Activated T-helper 17 cell treated with anti-CD3 and anti-CD28 coated beads, Interleukin-2, amount 50 U/mL, for 72 hours (primary cell): ENCODE data around the gene GRK4. TPM values are rescaled to one million over a fixed set of nuclear protein-coding genes. Genes with fewer than 3 reads are reported as not detected.
"Not testable (repeated sequence)": the region's sequence is repeated elsewhere in the genome, so short reads cannot be mapped to it uniquely, and the experiment has no call there.

Source experiments
- ATAC-seq: fragments of 150-1000 bp; cut with Tn5 transposase; replicated peaks from 2 replicates; pipeline ENCODE4 v1.10.0; 2021; ENCODE audit warnings: mild to moderate bottlenecking, moderate library complexity
- H3K27ac Mint-ChIP-seq: one replicate; pipeline ENCODE4 v1.8.0; 2022; ENCODE audit warnings: mixed read lengths
- H3K27me3 Mint-ChIP-seq: one replicate; pipeline ENCODE4 v1.8.0; 2022; ENCODE audit warnings: mixed read lengths
- H3K36me3 Mint-ChIP-seq: one replicate; pipeline ENCODE4 v1.8.0; 2022; ENCODE audit warnings: low read depth, mild to moderate bottlenecking, mixed read lengths
- H3K4me1 Mint-ChIP-seq: one replicate; pipeline ENCODE4 v1.8.0; 2022; ENCODE audit warnings: mixed read lengths
- H3K4me3 Mint-ChIP-seq: one replicate; pipeline ENCODE4 v1.8.0; 2022; ENCODE audit warnings: mild to moderate bottlenecking, mixed read lengths
- H3K9me3 Mint-ChIP-seq: one replicate; pipeline ENCODE4 v1.8.0; 2022; ENCODE audit warnings: mixed read lengths
- total RNA-seq, 2 donors: library from RNA; stranded (reverse); gene quantifications; one replicate each; pipeline ENCODE4 v1.2.3, GENCODE V29; 2022

The GRK4 gene
- total RNA-seq, 2 donors from 2014 or later = 3.2 to 5.7 TPM

DNA sequence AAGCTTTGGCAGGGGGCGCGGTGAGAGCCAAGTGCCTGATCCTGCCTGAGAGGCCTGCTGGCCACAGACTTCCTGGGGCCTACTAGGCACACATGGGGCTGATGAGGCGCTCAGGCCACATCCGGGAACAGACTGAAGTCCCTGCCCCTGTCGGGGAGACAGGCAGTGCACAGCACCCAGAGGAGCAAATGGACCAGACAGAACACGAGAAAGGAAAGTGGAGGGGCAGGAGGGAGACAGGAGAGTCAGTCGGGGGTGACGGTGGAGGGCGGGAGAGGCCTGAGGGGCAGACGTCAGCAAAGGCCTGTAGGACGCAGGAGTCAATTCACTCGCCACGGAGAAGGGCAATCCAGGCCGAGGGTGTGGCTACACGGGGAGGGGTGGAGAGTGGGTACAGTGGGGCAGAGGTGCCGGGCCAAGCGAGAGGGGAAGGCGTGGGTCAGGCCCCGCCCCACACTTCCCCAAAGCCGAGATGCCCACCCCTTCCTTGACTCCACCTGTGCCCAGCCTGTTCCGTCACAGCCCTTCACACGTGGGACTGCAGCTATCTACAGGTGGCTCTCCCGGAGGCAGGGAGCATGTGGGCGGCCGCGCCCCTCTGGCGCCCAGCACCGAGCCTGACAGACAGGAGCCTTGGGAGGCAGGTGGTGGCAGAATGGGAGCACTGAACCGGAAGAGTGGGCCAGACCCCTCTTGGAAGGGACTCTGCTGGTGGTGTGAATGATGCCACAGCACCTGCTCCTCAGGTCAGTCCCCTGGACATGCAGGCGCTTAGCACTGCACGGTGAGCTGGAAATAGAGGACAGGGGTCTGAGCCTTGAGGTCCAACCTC, 20.6 kb upstream of the GRK4 start:
- Mint-ChIP-seq H3K4me1 (peaks cover 12% of the 10 kb centered on the region), H3K36me3 (peaks cover 100% of the 10 kb centered on the region), H3K9me3 (no peaks in the 10 kb centered on the region), H3K27ac (peak overlapping the region; percentile 84), H3K4me3 (peak overlapping the region; percentile 66), H3K27me3 (no peaks in the 10 kb centered on the region)
- ATAC-seq = peak; percentile 54

DNA sequence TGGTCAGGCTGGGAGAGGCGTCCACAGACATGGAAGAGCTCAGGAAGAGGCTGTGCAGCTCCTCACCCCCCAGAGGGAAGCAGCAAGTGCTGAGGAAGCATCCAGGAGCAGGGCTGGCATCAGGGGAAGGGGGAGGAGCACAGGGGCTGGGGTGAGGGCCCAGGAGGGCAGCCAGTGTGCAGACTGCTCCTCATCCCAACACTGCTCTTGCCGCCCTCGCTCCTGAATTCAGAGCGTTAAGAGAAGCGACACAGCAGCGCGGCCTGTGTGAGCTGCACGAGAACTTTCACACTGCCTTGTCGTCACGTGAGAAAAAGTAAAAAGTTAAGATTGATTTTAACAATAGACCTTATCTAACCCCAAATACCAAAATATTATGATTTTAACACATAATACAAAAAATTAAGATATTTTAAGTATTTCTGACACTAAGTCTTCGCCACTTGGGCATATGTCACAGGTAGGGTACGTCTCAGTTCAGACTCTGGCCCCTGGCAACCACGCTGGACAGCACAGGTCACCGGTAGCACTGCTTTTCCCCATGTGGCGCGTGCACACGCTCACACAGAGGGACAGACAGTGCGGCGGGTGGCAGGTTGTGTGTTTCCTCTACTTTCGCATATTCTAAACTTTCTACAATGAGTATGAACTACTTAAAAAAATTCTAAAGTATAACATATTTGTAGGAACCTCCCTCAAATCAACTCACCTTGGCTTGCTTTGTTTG, 19.8 kb upstream of the GRK4 start:
- H3K36me3 Mint-ChIP-seq = peaks cover 100% of the 10 kb centered on the region

DNA sequence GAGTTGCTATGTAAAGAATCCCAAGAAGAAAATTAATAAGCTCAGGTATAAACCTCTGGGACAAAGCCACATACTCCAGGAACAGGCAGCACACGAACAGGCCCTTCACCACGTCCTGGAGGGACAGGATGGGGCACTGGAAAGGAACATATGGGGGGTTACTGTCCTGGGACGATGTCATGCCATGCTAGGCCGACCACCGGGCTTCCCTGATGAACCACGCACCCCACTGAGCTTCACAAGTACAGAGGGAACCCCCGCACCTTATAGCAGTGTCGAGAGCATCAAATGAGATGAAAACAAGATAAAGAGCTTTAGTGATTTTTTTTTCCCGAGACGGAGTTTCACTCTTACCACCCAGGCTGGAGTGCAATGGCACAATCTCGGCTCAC, 19.3 kb upstream of the GRK4 start:
- Mint-ChIP-seq H3K9me3 (no peaks in the 10 kb centered on the region), H3K4me3 (peak overlapping the region; percentile 66), H3K27ac (peak overlapping the region; percentile 76), H3K36me3 (peaks cover 100% of the 10 kb centered on the region), H3K4me1 (peaks cover 12% of the 10 kb centered on the region), H3K27me3 (no peaks in the 10 kb centered on the region)
- no peak for ATAC-seq

More for the DNA sequence above, 19.8 kb upstream of the GRK4 start:
- Mint-ChIP-seq H3K27ac (peak overlapping the region; percentile 84), H3K27me3 (no peaks in the 10 kb centered on the region), H3K4me3 (peak overlapping the region; percentile 66), H3K4me1 (peaks cover 12% of the 10 kb centered on the region), H3K9me3 (no peaks in the 10 kb centered on the region)
- ATAC-seq = no peak

DNA sequence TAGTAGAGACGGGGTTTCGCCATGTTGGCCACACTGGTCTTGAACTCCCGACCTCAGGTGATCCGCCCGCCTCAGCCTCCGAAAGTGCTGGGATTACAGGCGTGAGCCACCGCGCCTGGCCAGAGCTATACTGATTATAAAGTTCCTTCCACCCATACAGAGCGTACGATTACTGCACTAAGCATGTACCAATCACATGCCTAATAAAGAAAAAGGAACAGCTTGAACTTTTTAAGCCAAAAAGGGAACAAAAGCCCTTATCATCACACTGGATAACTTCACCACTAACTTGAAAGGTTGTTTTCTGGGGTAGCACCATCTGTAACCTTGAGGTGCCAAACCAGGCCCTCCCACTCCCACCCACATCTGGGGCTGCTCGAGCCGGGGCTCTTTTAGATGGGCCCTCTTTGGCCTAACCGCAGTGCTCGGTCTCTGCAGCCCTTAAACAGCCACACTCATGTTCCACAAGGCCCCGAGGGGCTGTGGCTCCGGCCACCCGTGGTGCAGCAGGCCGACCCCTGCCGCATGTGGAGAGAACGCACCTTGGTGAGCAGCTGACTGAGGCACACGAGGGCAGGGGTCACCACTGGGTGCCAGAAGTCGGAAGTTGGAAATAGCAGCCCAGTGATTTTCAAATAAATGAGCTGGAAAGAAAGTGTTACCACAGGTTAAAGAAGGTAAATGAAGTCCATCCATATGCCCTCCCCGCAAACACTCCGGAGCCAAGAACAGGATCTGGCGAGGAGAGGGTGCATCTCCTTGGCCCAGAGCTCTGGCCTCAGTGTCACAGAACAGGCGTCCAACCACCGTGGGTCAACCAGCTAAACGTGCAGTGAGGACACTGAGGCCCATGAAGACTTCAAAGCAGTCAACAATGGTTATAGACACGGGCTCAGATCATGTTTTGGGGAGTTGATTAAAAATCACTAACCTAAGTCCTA, 18.5 kb upstream of the GRK4 start:
- Mint-ChIP-seq H3K9me3 (no peaks in the 10 kb centered on the region), H3K36me3 (peaks cover 100% of the 10 kb centered on the region), H3K27ac (peak overlapping the region; percentile 76), H3K4me3 (no peak overlapping the region), H3K27me3 (no peaks in the 10 kb centered on the region), H3K4me1 (peaks cover 9% of the 10 kb centered on the region)
- no peak for ATAC-seq

DNA sequence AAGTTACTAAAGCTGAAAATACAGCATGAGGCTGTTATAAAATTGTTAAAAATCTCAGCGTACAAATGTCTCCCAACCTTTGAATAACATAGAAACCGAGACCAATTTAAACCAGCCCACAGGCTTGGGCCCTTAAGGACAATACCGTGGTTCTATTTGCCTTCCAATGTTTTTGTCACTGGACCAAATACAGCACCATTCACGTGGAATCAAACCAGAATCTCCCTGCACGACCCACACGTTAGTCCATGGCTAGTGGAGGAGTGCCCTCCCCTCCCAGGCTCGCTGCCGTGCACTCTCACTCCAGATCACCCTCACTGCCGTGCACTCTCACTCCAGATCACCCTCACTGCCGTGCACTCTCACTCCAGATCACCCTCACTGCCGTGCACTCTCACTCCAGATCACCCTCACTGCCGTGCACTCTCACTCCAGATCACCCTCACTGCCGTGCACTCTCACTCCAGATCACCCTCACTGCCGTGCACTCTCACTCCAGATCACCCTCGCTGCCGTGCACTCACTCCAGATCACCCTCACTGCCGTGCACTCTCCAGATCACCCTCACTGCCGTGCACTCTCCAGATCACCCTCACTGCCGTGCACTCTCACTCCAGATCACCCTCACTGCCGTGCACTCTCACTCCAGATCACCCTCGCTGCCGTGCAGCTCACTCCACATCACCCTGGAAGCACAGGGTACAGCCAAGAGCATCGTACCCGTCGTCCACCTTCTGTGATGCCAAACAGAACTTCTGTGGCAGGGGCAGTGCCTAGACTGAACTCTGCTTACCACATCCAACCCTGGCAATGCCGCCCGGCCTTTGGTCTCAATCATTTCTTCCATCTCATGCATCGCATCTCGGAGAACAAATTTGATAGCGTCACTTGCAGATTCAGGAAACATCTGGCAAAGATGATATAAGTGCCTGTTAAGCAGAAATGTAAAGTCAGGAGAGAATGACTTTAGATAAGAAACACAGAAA, 17.5 kb upstream of the GRK4 start:
- H3K9me3 Mint-ChIP-seq, ATAC-seq, H3K4me3 Mint-ChIP-seq, H3K27me3 Mint-ChIP-seq: not testable (repeated sequence)
- Mint-ChIP-seq H3K4me1 (peaks cover 14% of the 10 kb centered on the region), H3K27ac (peak overlapping the region; percentile 65), H3K36me3 (peaks cover 100% of the 10 kb centered on the region)

DNA sequence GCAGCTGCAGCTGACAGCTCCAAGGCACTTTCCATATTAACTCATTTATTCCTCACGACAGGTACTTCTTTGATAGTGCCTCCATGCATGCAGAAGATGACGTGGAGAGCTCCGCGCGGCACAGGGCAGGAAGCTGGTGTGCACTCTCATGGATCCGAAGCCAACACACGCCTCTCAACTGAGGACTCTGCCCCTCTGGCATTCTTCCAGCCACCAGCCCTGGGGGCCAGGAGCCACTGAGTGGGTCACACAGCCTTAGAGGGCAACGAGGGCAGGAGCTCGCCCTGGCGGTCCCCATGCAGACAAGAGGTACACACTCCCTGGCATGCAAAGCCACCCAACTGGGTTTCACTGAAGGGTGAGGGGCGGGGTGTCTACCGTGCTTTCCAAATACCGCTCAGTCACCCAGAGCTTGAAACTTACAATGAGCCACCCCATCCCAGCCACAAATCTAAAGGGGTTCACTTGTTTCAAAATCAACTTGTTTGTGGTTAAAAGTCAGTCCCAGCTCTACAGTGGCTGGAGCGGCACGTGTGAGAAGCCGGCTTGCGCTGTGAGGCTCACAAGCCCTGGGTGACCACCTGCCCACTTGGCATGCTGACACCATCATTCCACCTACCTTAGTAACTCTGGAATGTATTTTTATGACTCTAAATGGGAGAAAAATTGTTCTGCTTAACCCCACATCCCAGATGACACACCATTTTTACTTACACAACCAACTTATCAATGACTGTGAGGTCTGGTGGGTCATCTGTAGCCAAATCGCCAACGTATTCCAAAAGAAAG, 16.4 kb upstream of the GRK4 start:
- Mint-ChIP-seq H3K27me3 (no peaks in the 10 kb centered on the region), H3K36me3 (peaks cover 100% of the 10 kb centered on the region), H3K4me3 (no peak overlapping the region), H3K4me1 (peaks cover 14% of the 10 kb centered on the region), H3K27ac (no peak overlapping the region), H3K9me3 (no peaks in the 10 kb centered on the region)
- ATAC-seq = no peak

DNA sequence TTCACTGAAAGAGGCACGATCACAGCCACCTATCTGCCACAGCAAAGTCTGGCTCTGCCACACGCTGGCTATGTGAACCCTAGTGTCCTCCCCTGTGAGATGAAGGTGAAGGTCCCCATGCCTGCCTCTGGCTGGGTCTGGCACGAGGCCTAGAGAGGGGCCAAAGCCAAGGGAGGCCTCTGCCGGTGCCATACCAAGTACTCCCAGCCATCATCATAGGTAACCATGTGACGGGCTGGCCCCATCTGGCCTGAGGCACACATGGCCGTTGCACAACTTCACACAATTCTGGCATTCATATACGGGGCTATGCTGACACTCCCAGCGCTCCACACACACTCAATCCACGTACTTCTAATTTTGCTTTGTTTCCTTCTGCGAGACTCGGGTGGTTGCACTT, 15.4 kb upstream of the GRK4 start:
- H3K9me3 Mint-ChIP-seq = no peaks in the 10 kb centered on the region
- peaks cover 11% of the 10 kb centered on the region for H3K4me1 Mint-ChIP-seq
- H3K27me3 Mint-ChIP-seq = no peaks in the 10 kb centered on the region
- peaks cover 100% of the 10 kb centered on the region for H3K36me3 Mint-ChIP-seq
- H3K27ac Mint-ChIP-seq = no peak overlapping the region
- ATAC-seq = no peak
- H3K4me3 Mint-ChIP-seq = no peak overlapping the region

DNA sequence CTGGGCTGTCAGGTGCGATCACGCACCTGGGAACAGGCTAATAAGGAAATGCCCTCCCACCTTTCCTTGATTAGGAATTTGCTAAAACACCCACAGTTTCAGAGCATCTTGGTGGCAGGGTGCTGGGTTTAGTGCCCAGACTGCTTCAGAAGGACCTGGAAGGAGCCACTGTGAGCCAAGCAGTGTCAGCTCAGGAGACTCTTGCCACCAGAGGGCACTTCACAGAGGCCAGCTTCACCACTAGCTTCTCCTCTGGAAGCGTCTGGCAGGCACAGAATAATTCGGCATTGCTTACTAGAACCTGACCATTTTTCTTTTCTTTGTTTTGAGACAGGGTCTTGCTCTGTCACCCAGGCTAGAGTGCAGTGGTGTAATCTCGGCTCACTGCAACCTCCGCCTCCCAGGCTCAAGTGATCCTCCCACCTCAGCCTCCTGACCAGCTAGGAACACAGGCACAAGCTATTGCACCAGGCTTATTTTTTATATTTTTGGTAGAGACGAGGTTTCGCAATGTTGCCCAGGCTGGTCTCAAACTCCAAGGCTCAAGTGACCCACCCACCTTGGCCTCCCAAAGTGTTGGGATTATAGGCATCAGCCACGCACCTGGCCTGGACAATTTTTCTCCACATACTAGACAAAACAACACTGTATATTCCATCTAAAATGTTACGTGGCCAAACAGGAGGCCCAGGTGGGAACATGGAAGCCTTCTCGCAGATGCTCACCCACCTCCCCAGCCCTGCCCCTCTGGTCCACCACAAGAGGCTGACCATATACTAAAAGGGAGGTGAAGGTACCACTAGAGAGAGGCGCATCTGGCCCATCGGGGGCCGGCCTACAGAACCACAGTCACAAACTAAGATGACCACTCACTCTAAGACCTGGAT, 14.2 kb upstream of the GRK4 start:
- Mint-ChIP-seq H3K4me1 (peaks cover 22% of the 10 kb centered on the region), H3K27ac (peak overlapping the region; percentile 90), H3K9me3 (no peaks in the 10 kb centered on the region), H3K36me3 (peaks cover 100% of the 10 kb centered on the region), H3K4me3 (no peak overlapping the region), H3K27me3 (no peaks in the 10 kb centered on the region)
- peak; percentile 69 for ATAC-seq

DNA sequence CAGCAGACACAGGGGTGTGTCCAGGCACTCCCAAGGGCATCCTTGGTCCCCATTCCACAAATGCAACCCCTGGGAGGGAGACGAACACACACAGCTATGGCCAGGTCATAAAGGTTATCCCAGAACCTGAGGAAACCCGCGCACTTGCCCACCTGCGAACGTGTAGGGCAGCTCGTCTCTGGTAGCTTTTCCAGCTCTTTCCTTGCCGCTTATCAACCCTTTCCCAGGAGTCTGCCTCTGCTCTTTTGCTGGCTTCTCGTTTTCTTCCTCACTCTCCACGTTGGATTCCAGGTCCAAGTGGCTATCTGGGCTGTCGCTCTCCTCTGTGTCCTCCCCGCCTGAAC, 13.6 kb upstream of the GRK4 start:
- no peaks in the 10 kb centered on the region for H3K9me3 Mint-ChIP-seq
- H3K4me3 Mint-ChIP-seq = no peak overlapping the region
- H3K36me3 Mint-ChIP-seq = peaks cover 100% of the 10 kb centered on the region
- ATAC-seq = no peak
- no peaks in the 10 kb centered on the region for H3K27me3 Mint-ChIP-seq
- H3K27ac Mint-ChIP-seq = peak overlapping the region; percentile 90
- H3K4me1 Mint-ChIP-seq = peaks cover 28% of the 10 kb centered on the region

DNA sequence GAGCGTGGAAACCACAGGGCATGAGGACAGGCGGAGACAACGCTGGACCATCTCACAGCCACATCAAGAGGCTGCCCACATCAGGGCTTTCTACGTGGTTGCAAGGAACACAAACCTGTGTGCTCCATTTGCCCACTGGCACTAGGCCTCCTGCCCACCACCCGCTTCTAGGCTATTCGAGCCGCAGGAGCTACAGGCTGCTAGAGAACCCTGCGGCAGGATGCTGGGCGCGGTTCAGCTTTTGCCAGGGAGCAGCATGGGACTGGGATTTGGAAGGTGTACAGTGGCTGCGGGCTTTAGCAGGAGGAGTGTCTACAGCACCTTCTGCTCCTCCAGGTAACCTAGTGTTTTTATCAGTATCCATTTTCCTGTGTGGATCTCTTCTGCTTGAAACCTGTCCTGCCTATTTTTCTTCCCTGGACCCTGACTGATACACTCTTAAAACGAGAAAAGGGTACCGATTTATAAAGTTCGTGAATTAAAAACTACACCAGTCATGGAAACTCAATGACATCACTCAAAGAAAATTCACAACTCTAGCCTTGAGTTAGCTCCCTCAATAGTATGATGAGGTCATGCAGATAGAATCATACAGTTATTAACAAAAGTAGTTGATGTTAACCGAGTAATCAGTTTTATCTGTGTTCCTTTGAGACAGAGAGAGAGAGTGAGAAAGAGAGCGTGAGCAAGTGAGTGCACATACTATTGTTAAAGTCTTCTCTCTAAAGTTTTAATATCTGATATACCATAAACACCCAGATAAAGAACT, 13.0 kb upstream of the GRK4 start:
- H3K9me3 Mint-ChIP-seq = no peaks in the 10 kb centered on the region
- no peak for ATAC-seq
- H3K4me3 Mint-ChIP-seq = peak overlapping the region; percentile 20
- peaks cover 30% of the 10 kb centered on the region for H3K4me1 Mint-ChIP-seq
- peak overlapping the region; percentile 90 for H3K27ac Mint-ChIP-seq
- no peaks in the 10 kb centered on the region for H3K27me3 Mint-ChIP-seq
- H3K36me3 Mint-ChIP-seq = peaks cover 98% of the 10 kb centered on the region

DNA sequence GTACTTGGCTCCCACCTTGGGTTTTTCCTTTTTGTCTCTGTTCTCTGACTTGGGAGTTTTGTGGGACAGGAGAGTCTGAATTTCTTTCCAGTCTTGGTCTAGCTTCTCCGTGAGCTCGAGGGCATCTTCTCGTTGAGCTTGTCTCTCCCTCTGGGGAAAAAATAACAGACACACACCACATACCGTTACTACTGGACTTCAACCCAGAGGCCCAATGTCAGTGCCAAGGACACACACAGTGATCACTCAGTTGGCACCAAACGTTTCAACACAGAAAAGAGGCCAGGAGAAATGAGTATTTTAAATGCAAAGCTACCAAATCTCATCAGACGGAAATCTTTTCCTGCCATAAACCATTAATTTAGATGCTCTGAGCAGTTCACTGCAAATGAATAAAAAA, 9.9 kb upstream of the GRK4 start:
- ATAC-seq = no peak
- Mint-ChIP-seq H3K27ac (peak overlapping the region; percentile 99), H3K36me3 (peaks cover 98% of the 10 kb centered on the region), H3K4me1 (peaks cover 55% of the 10 kb centered on the region), H3K4me3 (peak overlapping the region; percentile 89), H3K9me3 (no peaks in the 10 kb centered on the region), H3K27me3 (no peaks in the 10 kb centered on the region)
